ENCODE measurements around the gene CCDC82.

The CCDC82 gene

DNA sequence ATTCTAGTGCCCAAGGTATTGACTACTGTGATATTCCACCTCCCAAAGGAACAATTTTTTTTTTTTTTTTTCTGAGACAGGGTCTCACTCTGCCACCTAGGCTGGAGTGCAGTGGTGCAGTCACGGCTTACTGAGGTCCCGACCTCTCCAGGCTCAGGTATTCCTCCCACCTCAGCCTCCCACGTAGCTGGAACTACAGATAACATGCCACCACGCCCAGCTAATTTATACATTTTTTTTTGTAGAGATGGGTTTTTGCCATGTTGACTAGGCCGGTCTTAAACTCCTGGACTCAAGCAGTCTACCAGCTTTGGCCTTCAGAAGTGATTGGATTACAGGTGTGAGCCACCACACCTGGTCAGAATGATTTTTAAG is 80.1 kb downstream of the CCDC82 start:
- no peak overlapping the region for H3K4me3 ChIP-seq (ENCODE audit: low read depth, low read length)
- TF ChIP-seq, protein P1, sequence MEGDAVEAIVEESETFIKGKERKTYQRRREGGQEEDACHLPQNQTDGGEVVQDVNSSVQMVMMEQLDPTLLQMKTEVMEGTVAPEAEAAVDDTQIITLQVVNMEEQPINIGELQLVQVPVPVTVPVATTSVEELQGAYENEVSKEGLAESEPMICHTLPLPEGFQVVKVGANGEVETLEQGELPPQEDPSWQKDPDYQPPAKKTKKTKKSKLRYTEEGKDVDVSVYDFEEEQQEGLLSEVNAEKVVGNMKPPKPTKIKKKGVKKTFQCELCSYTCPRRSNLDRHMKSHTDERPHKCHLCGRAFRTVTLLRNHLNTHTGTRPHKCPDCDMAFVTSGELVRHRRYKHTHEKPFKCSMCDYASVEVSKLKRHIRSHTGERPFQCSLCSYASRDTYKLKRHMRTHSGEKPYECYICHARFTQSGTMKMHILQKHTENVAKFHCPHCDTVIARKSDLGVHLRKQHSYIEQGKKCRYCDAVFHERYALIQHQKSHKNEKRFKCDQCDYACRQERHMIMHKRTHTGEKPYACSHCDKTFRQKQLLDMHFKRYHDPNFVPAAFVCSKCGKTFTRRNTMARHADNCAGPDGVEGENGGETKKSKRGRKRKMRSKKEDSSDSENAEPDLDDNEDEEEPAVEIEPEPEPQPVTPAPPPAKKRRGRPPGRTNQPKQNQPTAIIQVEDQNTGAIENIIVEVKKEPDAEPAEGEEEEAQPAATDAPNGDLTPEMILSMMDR (IDR thresholded peaks at IDR 0.05; ENCODE audit: control insufficient read depth, extremely low read depth, insufficient read depth) = no peak
- DNase-seq (ENCODE audit: low read depth) = no peak

DNA sequence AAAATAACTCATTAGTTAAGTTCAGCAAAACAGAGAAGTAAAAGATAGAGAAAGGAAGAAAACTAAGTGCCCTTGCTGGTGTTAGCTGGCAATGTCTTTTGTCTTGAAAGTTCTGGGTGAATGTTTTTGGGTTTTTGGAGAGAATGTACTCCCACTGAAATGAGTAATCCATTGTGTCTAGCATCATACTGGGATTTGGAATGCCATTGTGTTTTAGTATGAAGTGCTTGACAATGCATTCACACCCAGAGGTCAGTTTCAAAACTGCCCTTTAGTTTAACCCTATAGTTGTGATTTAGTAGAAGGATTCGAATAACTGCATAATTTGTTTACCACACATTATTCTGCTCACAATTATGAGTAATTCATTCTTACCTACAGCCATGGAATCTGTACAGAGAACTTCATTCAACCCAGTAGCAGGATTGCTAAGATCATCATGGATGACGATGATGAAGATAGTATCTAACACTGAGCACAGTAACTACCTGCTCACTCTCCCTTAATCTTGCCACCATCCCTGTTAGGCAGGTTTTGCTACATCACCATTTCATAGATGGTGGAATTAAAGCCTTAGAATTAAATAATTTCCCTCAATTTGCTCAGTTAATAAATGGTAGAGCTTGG is 80.6 kb downstream of the CCDC82 start:
- no peak for DNase-seq (ENCODE audit: low read depth)
- no peak overlapping the region for H3K4me3 ChIP-seq (ENCODE audit: low read depth, low read length)
- TF ChIP-seq, protein P1 (IDR thresholded peaks at IDR 0.05; ENCODE audit: control insufficient read depth, extremely low read depth, insufficient read depth) = no peak

DNA sequence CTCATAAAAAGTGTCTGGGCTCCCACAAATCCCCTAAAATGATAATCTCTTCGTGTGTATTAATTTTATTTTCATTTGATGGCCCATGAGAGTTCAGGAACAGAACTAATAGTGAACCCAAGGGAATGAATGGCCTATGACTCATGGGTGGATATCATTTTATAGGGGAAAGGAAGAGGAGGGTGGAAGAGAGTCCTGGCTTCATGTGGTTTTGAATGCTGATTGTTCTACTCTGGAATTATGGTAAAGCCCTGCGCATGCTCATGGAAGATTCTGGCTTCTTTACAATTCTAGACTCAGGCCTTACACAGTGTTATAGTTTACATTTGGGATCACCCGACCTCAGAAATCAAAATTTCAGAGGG is 82.0 kb downstream of the CCDC82 start:
- TF ChIP-seq, protein P1 (IDR thresholded peaks at IDR 0.05; ENCODE audit: control insufficient read depth, extremely low read depth, insufficient read depth) = no peak
- no peak overlapping the region for H3K4me3 ChIP-seq (ENCODE audit: low read depth, low read length)
- DNase-seq (ENCODE audit: low read depth) = no peak

DNA sequence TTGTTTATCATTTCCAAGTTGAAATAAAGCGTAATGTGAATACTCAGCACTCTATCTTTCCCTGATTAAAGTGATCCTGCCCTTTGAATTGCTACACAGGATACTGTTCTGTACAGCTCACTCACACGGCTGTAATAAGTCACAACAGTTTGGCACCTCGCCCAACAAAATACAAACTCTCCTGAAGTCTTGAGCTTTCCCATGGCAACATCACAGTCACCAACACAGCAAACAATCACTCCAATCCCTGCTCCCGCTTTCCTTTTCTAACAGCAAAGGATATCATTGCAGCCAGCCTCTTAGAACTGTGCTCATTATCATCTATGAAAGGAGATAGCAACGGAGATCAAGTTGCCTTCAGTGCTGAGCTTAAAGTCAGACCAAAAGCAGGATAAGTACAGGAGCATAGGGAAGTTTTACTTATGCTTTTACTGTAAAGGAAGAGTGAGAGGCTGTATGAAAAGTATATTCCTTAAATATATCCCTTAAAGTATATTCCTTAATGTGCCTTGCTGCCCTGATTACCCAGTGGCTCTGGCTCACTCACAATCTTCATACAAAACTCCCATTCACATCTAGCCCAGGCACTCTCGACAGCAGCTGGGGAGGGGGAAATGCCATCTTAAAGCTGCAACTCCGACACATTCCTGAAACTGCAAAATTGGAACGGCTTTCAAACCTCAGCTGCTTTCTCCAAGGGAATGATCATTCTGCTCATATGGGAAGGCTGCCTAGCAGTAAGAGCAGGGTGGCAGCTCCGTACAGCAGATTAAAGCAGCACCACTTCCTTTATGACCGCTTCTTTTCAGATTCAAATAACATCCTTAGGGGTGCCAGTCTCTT is 82.6 kb downstream of the CCDC82 start:
- TF ChIP-seq, protein P1 (IDR thresholded peaks at IDR 0.05; ENCODE audit: control insufficient read depth, extremely low read depth, insufficient read depth) = no peak
- H3K4me3 ChIP-seq (ENCODE audit: low read depth, low read length) = no peak overlapping the region
- DNase-seq (ENCODE audit: low read depth) = peak; percentile 87

DNA sequence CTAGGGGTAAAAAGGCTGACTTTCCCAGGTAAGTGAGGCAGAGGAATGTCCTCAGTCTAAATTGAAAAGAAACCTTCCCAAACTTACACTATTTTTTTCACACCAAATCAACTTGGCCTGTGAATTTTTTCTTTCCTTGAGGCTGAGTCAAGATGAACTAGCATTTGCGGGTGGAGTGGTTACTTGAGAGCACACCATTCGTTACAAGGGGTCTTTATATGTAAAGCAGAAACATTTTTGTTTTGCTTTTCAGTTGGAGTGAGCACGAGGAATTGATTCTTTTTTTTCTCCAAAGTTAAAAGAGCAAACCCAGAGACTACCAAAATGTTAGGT is 83.1 kb downstream of the CCDC82 start:
- TF ChIP-seq, protein P1 (IDR thresholded peaks at IDR 0.05; ENCODE audit: control insufficient read depth, extremely low read depth, insufficient read depth) = no peak
- DNase-seq (ENCODE audit: low read depth) = no peak
- no peak overlapping the region for H3K4me3 ChIP-seq (ENCODE audit: low read depth, low read length)

DNA sequence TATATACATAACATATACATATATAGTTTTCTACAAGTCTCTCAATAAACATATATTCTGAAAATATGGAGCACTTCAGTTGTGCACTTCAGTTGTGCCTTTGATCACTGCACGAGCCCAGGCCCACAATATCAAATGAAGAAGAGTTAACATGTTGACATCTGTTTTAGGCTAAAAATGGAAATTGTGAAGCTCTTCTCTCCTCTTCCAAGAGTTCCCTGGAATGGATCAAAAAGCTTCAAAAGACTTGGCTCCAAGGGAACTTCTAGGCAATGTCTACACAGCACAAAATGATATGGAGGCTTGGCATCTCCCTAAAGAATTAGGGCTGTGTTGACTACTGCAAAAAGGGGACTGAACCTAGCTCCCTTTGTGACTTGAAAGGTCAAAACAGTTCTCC is 83.6 kb downstream of the CCDC82 start:
- H3K4me3 ChIP-seq (ENCODE audit: low read depth, low read length) = no peak overlapping the region
- DNase-seq (ENCODE audit: low read depth) = no peak

More for the DNA sequence above, 83.6 kb downstream of the CCDC82 start:
- TF ChIP-seq, protein P1 (IDR thresholded peaks at IDR 0.05; ENCODE audit: control insufficient read depth, extremely low read depth, insufficient read depth) = no peak

Measured in LNCaP clone FGC (cell line).